Measurements from ENCODE around the gene ZNF710. TPM values are rescaled to one million over a fixed set of nuclear protein-coding genes. Genes with fewer than 3 reads are reported as not detected.

Gene ZNF710
- total RNA-seq, 1 experiment from 2014 or later: 40.7 TPM

DNA sequence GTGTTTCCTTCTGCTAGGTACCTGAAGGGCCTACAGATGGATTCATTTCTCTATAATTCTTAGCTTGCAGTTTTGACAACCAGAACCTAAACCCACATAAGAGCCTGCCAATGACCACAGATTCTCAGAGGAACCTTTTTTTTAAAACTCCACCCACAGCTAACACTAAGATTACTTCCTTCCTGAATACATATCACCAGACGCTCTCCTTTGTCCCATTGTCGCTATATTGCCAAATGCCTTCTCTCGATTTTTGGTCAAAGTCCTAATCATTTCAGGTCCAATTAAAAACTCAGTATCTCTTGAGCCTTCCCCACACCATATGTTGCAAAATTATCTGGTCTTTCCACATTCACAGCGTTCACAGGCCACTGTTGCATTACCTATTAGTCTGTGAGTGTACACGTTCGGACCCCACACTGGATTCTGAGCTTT lies 12.4 kb downstream of the ZNF710 start:
- H2BK12ac ChIP-seq (ENCODE audit: insufficient read length, low read depth, low read length): no peak overlapping the region
- Mint-ChIP-seq H3K27me3 (ENCODE audit: low read depth) (no peaks in the 10 kb centered on the region), H3K27ac (no peak overlapping the region), H3K4me3 (no peak overlapping the region), H3K4me1 (peaks cover 5 to 15% of the 10 kb centered on the region in 2 experiments; a peak in 3 of 4 replicates), H3K36me3 (ENCODE audit: insufficient read depth in 1 of 3, low read depth in 3 of 3) (peaks cover 10 to 23% (median 19%) of the 10 kb centered on the region in 3 experiments), H3K9me3 (peaks cover 17 to 20% of the 10 kb centered on the region in 2 experiments)
- no peak overlapping the region for H2AFZ ChIP-seq (ENCODE audit: low read length)
- H4K5ac ChIP-seq (ENCODE audit: insufficient read length, low read depth, low read length): no peak overlapping the region
- H3K56ac ChIP-seq (ENCODE audit: insufficient read length, low read depth, low read length): no peak overlapping the region
- no peak overlapping the region for H3K27ac ChIP-seq (ENCODE audit: insufficient read length, low read depth, low read length)
- H3T11ph ChIP-seq (ENCODE audit: low read length): no peak overlapping the region
- no peak overlapping the region for H2BK5ac ChIP-seq (ENCODE audit: insufficient read length, low read length)
- H3K23ac ChIP-seq (ENCODE audit: insufficient read length, low read depth, low read length): no peak overlapping the region
- H2AK5ac ChIP-seq (ENCODE audit: insufficient read length, low read length): no peak overlapping the region
- no peak overlapping the region for H3K14ac ChIP-seq (ENCODE audit: insufficient read depth, low read length)
- H3K4me2 ChIP-seq (ENCODE audit: insufficient read depth, insufficient read length, low read length): no peak overlapping the region
- H3K4ac ChIP-seq (ENCODE audit: low read depth, low read length): no peak overlapping the region
- H3K9me3 ChIP-seq (ENCODE audit: control insufficient read depth, low read depth, low read length): no peaks in the 10 kb centered on the region
- DNase-seq: no peak
- H4K91ac ChIP-seq (ENCODE audit: insufficient read length, low read depth, low read length): no peak overlapping the region
- no CpG with 5 or more reads among the region's 6 CpGs for WGBS (ENCODE audit: extremely low coverage, insufficient read length, low lambda C conversion rate)
- TF ChIP-seq, protein P1, sequence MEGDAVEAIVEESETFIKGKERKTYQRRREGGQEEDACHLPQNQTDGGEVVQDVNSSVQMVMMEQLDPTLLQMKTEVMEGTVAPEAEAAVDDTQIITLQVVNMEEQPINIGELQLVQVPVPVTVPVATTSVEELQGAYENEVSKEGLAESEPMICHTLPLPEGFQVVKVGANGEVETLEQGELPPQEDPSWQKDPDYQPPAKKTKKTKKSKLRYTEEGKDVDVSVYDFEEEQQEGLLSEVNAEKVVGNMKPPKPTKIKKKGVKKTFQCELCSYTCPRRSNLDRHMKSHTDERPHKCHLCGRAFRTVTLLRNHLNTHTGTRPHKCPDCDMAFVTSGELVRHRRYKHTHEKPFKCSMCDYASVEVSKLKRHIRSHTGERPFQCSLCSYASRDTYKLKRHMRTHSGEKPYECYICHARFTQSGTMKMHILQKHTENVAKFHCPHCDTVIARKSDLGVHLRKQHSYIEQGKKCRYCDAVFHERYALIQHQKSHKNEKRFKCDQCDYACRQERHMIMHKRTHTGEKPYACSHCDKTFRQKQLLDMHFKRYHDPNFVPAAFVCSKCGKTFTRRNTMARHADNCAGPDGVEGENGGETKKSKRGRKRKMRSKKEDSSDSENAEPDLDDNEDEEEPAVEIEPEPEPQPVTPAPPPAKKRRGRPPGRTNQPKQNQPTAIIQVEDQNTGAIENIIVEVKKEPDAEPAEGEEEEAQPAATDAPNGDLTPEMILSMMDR (conservative IDR thresholded peaks at IDR 0.05): no peak
- H2BK120ac ChIP-seq (ENCODE audit: low read depth, low read length, poor library complexity, severe bottlenecking): no peak overlapping the region
- H3K23me2 ChIP-seq (ENCODE audit: insufficient read length, low read depth, low read length, poor library complexity, severe bottlenecking): no peaks in the 10 kb centered on the region
- no peak overlapping the region for H3K9ac ChIP-seq (ENCODE audit: extremely low read depth, insufficient read length, low read length)
- H3K79me1 ChIP-seq (ENCODE audit: insufficient read depth, low read depth, low read length, poor library complexity, severe bottlenecking): no peaks in the 10 kb centered on the region
- H3K27me3 ChIP-seq (ENCODE audit: insufficient read depth, low read length): no peaks in the 10 kb centered on the region
- H3K18ac ChIP-seq (ENCODE audit: insufficient read length, low read depth, low read length): no peak overlapping the region
- no peaks in the 10 kb centered on the region for H3K4me1 ChIP-seq (ENCODE audit: insufficient read depth, low read length)
- H2BK20ac ChIP-seq (ENCODE audit: low read depth, low read length, poor library complexity, severe bottlenecking): no peak overlapping the region
- H2BK15ac ChIP-seq (ENCODE audit: low read depth, low read length): no peak overlapping the region
- no peaks in the 10 kb centered on the region; the same call in 1 of the 2 replicates for H3K79me2 ChIP-seq (ENCODE audit: insufficient read depth, low read length)
- H4K8ac ChIP-seq (replicated peaks; ENCODE audit: insufficient read length, low read depth, low read length): no peak overlapping the region
- no peaks in the 10 kb centered on the region for H4K20me1 ChIP-seq (ENCODE audit: control insufficient read depth, insufficient read depth, insufficient read length)
